Measurements from ENCODE around the gene RAD18.

DNA sequence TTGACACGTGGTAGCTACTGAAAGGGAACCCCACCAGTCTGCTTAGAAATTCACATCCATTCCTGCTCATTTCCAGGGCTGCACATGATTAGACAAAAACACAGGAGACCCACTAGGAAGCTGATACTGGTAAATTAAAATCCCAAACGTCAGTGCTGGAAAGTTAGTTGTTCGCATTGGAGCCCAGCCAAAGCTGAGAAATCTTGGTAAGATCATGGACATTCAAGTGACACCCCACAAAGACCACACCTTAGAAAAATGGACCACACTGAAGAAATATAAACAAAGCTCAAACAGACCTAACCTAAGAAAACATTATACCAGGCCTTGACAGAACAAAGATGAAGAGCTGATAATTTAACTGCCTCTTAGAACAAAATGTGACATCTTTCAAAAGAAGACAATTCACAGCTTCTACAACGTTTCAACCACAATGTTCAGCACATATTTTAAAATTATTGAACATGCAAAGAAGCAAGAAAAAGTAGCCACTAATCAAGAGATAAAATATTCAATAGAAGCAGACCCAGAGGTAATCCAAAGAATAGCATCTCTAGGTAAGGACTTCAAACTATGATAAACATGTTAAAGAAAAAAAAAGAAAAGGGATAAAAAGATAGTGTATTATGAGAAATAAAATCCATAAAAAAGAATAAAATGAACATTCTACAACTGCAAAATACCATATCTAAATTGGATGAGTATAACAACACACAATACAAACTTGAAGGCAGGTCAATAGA, 20.4 kb downstream of the RAD18 start:
- TF ChIP-seq POLR2AphosphoS5 (IDR thresholded peaks at IDR 0.05; ENCODE audit: borderline replicate concordance, low read depth, low read length) (no peak), EZH2 (IDR thresholded peaks at IDR 0.05) (no peak), FOXP2 (optimal IDR thresholded peaks at IDR 0.05; ENCODE audit: control extremely low read depth, extremely low read length, insufficient read depth) (no peak)

All from SK-N-MC (cell line).